SH-SY5Y (cell line): ENCODE measurements around the gene RANBP17.

Source experiments
- GATA2 ChIP-seq: IDR thresholded peaks from 2 replicates; pipeline ENCODE4 v1.6.1; 2011; ENCODE audit warnings: mild to moderate bottlenecking, low read depth, low read length
- GATA3 ChIP-seq: IDR thresholded peaks from 2 replicates; pipeline ENCODE4 v1.6.1; 2011; ENCODE audit warnings: low read depth, mild to moderate bottlenecking, low read length, moderate library complexity

The RANBP17 gene

DNA sequence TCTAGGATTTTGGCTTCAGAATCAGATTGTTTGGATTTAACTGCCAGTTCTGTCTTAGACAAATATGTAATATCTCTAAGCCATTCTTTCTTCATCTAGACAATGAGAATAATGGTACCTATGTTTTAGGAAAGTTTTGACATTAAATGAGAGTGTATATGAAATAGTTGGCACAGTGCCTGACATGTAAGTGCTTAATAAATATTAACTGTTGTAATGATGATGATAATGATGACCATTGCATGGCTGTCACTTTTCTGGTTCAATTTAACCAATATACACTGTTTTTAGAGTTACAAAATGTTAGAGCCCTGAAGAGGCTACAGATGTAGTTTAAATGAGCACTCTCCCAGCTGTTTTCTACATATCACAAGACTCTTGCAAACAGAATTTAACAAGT, 131.7 kb downstream of the RANBP17 start:
- TF ChIP-seq GATA2 = no peak
- no peak for TF ChIP-seq GATA3

DNA sequence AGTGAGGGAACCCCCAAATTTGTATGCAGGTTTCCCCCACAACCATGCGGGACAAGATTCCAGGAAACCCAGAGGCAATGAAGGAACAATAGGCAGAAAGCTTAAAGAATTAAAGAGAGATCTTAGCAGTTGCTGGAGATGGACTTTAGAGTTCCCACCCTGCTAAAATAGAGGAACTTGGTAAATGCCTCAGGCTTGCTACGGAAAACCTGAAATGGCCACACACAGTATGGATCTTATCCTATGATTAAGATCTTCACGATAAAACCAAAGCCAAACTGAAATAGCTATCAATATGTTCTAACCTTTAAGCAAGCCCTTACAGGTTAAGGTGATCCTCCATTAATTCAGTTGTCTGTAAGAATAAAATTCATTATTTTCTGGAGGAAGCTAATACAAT, 148.3 kb downstream of the RANBP17 start:
- TF ChIP-seq GATA3 (no peak), GATA2 (no peak)

GRCh38 chr5:171010816-171011215, 149.0 kb downstream of the RANBP17 start:
- no peak for TF ChIP-seq GATA2
- TF ChIP-seq GATA3 = no peak

DNA sequence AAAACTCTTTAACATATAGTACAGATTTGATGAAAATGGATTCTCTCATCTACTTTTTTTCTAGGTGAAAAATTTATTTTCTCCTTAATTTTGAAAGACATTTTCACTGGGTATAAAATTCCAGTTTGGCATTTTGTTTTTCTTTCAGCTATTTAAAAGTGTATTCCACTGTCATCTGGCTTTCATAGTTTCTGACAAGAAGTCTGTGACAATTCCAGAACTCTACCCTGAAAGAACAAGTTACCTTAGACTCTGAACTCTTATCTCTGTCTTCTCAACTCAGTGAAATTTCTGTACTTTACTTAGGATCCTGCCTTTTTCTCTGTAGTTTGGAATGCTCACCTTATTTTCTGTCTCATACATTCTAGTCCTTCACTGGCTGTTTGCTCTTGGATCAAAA, 161.7 kb downstream of the RANBP17 start:
- TF ChIP-seq GATA3 (no peak), GATA2 (no peak)

- TF ChIP-seq GATA3 (no peak), GATA2 (no peak)
Observed at GRCh38 chr5:171024084-171024483, 162.3 kb downstream of the RANBP17 start.

- no peak for TF ChIP-seq GATA2
Observed at GRCh38 chr5:171029401-171029800, 167.6 kb downstream of the RANBP17 start.

GRCh38 chr5:171031977-171032376, 170.2 kb downstream of the RANBP17 start:
- TF ChIP-seq GATA2 (no peak), GATA3 (no peak)

GRCh38 chr5:171032435-171032973, 170.7 kb downstream of the RANBP17 start:
- no peak for TF ChIP-seq GATA2
- no peak for TF ChIP-seq GATA3

- no peak for TF ChIP-seq GATA2
- TF ChIP-seq GATA3 = no peak
Observed at GRCh38 chr5:171050916-171051315, 189.1 kb downstream of the RANBP17 start.

GRCh38 chr5:171055875-171056454, 194.1 kb downstream of the RANBP17 start:
- no peak for TF ChIP-seq GATA3
- no peak for TF ChIP-seq GATA2

DNA sequence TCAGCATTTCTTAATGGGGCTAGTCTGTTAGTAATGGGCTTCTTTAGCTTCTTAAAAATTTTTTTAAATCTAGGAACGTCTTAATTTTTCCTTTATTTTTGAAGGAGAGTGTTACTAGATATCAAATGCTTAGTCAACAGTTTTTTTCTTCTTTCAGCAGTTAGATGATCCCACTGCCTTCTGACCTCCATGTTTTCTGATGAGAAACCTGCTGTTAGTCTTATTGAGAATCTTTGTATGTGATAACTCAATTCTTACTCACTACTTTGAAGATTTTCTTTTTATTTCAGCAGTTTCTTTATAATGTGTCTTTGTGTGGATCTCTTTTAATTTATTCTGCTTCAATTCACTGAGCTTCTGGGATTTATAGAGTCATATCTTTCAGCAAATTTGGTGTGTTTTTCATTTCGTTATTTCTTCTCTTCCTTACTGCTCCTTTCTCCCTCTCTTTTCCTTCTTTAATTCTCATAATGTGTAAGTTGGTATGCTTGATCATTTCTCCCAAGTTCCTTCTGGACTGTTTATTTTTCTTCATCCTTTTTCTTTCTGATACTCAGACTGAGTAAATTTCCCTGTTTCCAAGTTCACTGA, 205.8 kb downstream of the RANBP17 start:
- TF ChIP-seq GATA3 = no peak
- TF ChIP-seq GATA2 = no peak

- TF ChIP-seq GATA3 (no peak), GATA2 (no peak)
Observed at GRCh38 chr5:171074747-171075146, 212.9 kb downstream of the RANBP17 start.

DNA sequence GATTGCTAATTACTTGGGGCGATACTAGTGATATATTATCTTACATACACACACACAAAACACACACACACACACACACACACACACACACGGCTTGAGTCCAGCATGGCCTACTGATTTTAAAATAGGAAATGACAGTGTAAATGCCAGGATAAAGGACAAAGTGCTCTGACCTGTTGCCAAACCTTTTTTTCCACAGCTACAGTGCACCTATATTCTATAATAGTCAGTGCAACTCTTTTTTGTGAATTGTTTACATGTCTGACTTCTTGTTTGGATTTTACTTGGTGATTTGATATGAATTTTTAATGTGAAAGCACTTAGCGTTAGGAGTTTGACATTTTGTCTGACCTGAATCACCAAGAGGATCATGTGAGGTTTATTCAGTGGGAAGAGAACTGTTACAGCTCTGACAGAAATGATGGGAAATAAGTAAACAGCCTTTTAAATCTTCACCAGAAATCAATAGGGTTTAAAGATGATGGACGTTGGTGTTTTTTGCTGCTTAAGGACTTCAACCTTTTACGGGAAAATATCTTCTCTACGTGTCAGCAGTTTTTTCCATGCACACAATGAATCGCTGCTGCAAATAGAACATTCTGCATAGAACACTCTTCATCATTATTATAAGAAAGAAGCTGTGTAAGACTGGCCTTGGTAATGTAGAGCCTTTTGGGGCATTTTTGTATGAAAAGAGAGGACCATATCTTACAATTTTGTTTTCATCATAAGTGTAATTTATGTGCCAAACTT, 218.5 kb downstream of the RANBP17 start:
- TF ChIP-seq GATA2 (no peak), GATA3 (no peak)

- TF ChIP-seq GATA2 (no peak), GATA3 (no peak)
Observed at GRCh38 chr5:171081319-171081718, 219.5 kb downstream of the RANBP17 start.

GRCh38 chr5:171092194-171092593, 230.4 kb downstream of the RANBP17 start:
- TF ChIP-seq GATA3 (no peak), GATA2 (no peak)
